GM18861 (cell line): ENCODE data around the gene MERTK.

ENCODE experiments used
- ATAC-seq: cut with Tn5 transposase; IDR thresholded peaks from one replicate; pipeline ENCODE4 v1.9.1; 2021; ENCODE audit not compliant: unreplicated experiment

The MERTK gene

DNA sequence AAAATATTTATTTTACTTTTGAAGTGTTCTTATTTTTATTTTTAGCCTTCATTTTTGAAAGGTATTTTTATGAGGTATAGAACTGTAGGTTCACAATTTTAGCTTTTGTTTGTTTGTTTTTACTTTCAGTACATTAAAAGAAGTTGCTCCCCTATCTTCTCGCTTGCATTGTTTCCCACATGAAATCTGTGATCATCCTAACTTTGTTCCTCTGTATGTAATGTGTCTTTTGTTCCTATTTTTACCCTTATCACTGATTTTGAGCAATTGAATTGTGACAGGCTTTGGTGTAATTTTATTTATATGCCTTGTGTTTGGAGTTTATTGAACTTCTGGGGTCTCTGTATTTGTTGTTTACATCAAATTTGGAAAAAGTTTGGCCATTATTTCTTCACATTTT is 78.8 kb downstream of the MERTK start:
- ATAC-seq, result no peak

- ATAC-seq, result no peak
These were observed 80.2 kb downstream of the MERTK start for GRCh38 chr2:111978452-111979170.

DNA sequence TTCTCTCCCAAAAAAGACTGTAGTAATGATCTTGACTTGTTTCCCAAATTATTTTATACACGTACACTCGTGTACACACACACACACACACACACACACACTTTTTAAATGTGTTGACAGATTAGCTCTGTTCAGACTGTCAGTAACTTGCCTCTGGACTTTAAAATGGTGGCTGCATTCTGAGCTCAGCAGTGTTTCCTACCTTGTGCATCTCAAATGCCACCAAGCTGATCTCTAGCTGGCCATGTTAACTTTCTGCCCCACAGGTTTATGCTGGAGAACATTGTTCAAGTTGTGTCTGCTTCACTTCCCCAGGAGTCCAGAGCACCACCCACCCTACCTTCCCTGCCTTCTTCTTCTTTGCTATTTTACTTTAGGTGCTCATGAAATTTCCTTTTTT is 83.3 kb downstream of the MERTK start:
- no peak for ATAC-seq

DNA sequence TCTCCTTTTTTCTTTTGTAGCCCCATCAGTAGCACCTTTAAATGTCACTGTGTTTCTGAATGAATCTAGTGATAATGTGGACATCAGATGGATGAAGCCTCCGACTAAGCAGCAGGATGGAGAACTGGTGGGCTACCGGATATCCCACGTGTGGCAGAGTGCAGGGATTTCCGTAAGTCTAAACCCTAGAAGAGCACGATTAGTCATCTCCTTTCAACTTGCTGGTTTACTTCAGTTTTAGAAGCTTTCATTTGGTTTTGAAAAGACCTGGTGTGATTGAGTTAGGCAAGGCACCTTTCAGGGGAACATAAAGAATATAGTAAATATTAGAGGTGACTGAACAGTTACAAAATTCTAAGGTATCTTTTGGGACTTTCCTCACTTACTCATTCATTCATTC is 84.4 kb downstream of the MERTK start:
- ATAC-seq, result no peak

DNA sequence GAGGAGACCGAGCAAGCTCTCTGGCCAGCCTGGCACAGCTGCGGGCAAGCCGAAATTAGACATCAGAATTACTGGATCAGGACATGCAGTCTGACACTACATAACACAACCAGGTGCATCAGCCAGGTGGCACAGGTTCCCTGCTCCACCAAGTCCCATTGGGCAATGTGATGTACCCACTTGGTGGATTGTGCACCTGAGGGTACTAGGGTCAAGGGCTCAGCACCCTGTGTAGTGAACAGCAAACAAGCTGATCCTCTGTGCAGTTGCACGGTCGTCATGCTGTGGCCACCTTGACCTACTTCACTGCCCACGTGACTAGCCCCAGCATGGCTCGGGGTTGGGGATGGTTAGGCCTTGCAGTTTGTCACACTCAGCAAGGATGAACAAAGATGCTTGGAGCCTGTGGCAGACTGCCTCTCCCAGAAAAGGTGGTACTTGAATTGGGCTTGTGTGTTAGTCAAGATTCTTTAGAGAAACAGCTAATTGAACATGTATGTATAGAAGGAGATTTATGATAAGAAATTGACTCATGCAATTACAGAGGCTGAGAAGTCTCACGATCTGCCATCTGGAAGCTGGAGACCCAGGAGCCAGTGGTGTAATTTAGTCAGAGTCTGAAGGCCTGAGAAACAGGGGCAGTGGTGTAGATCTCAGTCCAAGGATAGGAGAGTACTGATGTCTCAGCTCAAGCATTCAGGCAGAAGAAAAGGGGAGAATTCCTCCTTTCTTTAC is 85.2 kb downstream of the MERTK start:
- no peak for ATAC-seq

GRCh38 chr2:111984213-111984604 is 85.8 kb downstream of the MERTK start:
- ATAC-seq, result no peak

GRCh38 chr2:111985514-111985913 is 87.1 kb downstream of the MERTK start:
- no peak for ATAC-seq

- ATAC-seq, result no peak
These were observed 87.9 kb downstream of the MERTK start for GRCh38 chr2:111986116-111986900.

GRCh38 chr2:111990375-111990774 is 92.0 kb downstream of the MERTK start:
- ATAC-seq, result no peak

- no peak for ATAC-seq
These were observed 92.4 kb downstream of the MERTK start for GRCh38 chr2:111990856-111991255.

GRCh38 chr2:111994042-111994441 is 95.6 kb downstream of the MERTK start:
- ATAC-seq, result no peak

DNA sequence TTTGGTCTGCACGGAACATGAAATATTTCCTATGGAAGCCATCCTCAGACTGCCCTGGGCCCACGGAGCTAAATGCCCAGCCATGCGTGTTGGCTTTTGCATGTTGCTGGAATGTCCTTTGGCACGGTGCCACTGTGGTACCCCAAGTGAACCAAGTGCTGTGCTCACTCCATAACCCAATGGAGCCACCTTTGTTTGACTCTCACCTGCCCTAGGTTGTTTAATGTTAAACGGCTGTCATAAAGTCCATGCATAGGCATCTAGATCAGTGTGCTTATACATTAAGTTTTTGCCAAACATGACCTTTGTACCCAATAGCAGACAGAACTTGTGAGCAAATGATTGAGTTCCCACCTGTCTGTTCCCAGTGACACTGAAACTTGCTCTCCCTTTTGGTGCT is 96.7 kb downstream of the MERTK start:
- no peak for ATAC-seq

- no peak for ATAC-seq
These were observed 101.4 kb downstream of the MERTK start for GRCh38 chr2:111999809-112000208.

DNA sequence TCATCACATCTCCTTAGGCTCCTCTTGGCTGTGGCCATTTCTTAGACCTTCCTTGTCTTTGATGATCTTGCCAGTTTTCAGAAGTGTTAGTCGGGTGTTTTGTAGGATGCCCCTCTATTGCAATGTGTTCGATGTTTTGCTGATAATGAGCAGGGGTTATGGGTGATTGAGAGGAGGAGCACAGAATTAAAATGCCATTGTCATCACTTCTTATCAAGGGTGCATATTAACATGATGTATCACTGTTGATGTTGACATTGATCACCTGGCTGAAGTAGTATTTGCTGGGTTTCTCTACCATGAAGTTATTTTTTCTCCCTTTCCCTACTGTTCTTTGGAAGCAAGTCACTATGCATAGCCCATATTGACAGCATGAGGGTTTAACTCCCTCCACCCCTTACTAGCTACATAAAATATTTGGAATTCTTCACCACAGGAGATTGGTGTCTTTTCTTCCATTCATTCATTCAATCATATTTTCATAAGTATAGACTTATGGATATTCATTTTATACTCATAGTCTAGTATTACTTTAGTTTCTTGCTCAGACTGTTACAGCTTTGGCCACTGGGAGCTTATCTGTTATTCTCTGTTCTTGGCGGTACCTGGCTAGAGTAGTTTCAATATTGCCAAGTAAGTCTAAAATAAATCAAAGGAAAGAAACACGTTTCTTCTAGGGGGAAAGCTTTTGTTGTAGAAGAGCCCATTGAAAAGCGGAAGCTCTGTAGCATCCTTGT is 102.2 kb downstream of the MERTK start:
- no peak for ATAC-seq

DNA sequence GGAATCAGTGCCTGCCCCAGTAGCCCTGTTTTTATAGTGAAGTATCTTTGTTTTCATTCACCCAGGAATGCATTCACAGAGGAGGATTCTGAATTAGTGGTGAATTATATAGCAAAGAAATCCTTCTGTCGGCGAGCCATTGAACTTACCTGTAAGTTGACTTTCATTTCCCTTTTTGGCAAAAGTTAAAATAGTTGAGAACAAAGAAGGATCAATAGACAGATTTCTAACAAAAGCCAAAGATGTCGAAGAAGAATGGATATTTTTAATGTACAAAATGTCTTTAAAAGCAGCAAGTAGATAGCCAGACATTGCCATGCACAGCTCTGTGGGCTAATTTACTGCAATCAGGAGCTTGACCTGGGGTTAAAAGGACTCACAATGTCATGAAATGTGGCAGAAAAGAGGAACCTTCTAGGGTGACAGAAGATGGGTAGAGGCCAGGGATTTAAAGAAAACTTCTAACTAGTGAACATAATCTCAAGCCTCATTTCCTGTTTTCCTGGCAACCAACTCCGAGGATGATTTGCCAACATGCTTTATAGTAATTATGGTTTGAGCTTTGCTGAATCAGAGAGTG is 102.8 kb downstream of the MERTK start:
- no peak for ATAC-seq

- ATAC-seq, result no peak
These were observed 103.5 kb downstream of the MERTK start for GRCh38 chr2:112001942-112002341.

DNA sequence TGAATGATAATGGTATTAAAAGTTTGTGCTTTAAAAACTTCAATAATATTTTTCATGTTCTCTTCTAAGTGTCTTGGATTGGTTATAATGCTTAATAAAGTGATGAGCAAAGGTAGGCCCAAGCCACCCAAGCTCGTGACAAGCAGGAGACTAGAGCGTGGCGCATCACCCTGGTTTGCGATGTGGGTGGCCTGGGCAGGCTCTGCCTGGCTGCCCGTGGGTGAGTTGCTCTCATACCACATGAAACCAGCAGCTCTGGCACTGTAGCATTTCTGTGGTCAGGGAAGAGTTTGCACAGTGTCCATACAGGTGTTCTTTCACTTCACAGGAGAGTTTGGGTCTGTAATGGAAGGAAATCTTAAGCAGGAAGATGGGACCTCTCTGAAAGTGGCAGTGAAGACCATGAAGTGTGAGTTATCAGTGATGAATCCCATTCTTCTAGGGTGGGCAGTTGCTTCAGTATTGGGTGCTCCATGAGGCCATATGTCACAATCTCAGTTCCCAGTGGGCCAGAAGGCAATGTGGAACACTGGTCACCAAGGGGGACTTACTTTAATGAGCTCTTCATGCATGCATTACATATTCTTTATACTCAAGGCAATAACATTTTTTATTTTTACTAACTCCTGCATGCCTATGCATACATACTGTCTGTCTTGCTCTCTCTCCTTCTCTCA is 105.3 kb downstream of the MERTK start:
- no peak for ATAC-seq

DNA sequence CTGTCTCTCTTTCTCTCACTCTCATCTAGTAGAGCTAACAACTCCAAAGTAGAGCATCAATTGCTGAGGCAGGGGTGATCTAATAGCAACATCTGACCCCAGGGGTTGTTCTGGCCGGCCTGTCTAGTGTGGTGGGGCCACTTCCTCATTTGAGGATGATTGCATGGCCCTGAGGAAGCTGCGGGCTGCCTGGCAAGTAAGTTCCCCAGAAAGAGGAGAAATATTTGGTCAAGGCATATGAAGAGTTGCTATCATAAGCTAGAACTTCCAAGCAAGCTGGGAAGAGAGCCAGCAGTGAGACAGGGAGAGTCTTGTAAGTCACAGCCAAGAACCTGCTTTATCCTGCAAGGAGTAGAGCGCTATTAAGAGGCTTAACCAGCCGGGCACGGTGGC is 105.8 kb downstream of the MERTK start:
- no peak for ATAC-seq

DNA sequence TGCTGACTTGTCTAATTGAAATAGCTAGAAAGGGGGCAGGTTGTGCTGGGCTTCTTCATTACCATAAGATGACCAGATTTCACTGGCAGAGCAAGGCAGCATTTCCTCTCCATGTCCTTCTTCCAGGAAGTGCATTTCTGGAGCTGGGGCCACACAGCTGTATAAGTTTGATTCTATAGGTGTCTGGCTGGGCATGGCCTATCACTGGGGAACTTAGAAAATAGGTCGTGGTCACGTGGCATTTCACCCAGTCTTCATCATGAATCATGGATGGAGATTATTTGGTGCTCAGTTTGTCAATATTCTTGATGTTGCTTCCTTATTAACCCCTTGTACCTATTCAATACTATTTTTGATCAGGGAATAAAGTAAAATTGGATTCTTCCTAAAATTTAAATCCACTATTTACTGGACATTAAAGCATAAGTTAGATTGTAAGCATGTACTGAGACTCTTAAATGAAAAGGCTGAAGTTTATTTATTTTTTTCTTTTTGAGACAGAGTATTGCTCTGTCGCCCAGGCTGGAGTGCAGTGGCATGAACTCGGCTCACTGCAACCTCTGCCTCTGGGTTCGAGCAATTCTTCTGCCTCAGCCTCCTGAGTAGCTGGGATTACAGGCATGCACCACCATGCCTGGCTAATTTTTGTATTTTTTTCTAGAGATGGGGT is 107.1 kb downstream of the MERTK start:
- ATAC-seq, result no peak

DNA sequence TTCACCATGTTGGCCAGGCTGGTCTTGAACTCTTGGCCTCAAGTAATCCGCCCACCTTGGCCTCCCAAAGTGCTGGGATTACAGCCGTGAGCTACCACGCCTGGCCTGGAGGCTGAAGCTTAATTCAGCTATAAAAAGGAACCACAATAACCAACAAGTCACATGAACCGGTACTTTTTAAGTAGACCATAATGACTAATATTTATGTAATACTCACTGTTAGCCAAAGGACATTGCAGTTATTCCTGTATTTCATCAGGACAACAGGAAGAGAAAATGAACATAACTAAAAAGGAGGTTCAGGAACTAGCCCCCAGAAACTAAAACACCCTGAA is 107.6 kb downstream of the MERTK start:
- ATAC-seq, result no peak
